ENCODE measurements around the gene SPATA20.

SPATA20 gene

DNA sequence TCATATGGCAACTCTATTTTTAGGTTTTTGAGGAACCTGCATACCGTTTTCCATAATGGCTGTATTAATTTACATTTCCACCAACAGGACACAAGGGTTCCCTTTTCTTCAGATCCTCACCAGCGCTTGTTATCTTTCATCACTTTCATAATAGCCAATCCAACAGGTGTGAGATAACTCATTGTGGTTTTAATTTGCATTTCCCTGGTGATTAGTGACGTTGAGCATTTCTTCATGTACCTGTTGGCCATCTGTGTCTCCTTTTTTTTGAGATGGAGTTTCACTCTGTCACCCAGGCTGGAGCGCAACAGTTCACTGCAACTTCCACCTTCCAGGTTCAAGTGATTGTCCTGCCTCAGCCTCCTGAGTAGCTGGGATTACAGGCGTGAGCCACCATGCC is 51.5 kb downstream of the SPATA20 start:
- DNase-seq (ENCODE audit: low read depth in 3 of 3) = no peak

DNA sequence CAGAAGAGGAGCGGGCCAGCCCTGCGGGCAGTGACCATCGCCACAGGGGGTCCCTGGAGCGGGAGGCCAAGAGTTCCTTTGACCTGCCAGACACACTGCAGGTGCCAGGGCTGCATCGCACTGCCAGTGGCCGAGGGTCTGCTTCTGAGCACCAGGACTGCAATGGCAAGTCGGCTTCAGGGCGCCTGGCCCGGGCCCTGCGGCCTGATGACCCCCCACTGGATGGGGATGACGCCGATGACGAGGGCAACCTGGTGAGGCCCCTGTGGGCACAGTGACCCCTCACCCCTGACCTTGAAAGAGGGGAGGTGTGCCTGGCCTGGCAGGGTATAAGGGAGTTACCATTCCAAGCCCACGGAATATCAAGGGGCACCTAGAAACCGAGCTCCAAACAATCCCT is 52.6 kb downstream of the SPATA20 start:
- DNase-seq (ENCODE audit: low read depth in 3 of 3) = no peak

DNA sequence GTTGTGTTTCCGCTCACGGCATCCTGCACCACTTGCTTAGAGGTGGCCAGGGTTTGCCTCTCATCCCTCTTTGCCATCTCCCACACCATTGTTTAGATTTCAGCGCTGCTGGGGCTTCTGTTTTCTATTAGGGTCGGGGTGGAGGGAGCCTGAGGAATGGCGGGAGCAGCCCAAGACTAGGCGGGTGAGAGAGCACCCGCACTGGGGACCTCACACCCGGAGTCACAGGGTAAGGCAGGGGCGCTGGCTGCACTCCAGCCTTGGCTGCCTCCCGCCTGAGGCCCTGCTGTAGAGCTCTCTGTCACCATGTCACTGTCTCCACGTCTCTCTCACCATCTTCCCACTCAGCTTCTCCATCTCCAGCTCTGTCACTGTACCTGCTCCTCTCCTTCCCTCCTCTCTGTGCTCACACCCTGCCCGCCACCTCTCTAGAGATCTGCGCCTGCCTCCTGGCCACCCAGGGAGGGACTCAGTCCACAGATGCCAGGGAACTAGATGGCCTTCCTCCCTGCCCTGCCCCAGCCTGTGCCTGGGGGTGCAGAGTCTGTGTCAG is 54.9 kb downstream of the SPATA20 start:
- DNase-seq (ENCODE audit: low read depth in 3 of 3) = no peak

DNA sequence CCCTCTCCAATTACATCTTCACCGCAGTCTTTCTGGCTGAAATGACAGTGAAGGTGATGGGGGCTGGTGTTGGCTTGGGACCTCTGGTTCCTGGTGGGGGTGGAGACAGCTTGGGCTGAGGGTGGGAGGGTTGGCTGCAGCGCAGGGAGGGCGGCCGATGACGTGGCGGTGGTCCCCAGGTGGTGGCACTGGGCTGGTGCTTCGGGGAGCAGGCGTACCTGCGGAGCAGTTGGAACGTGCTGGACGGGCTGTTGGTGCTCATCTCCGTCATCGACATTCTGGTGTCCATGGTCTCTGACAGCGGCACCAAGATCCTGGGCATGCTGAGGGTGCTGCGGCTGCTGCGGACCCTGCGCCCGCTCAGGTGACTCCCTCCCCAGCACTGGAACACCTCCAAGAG is 55.9 kb downstream of the SPATA20 start:
- no peak for DNase-seq (ENCODE audit: low read depth in 3 of 3)

DNA sequence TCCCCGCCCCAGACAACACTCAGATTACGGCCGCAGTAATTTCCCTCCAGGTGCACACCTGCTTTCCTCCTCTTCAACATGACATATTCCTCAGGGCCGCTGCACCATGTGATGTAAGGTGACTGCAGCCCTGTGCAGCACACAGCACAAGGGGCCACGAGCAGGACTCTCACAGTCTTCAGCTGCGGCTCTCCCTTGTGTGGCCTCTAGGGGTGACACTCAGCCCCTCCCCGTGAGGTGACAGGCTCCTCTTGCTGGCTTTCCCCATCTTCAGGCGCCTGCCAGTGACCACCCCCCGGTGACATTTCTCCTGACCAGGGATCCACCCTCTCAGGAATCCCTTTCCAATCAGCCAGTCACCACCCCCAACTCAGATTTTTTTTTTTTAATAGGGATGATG is 56.4 kb downstream of the SPATA20 start:
- DNase-seq (ENCODE audit: low read depth in 3 of 3) = no peak

DNA sequence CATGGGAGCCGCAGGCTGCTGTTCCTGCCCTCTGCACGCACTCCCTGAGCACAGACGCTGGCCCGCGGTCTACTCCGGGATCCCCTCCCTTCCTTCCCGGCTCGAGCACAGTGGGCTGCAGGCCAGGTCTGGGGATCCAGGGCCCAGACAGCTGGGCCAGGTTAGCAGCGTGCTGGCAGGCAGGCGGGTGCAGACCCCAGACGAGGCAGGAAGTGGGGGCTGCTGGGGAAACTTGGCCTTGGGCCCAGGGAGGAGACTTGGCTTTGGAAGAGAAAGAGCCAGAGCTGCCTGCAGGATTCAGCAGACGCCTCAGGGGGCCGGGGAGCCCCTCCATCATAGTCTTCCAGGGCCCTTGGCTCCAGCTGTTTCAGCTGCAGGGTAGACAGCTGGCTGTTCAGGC is 57.5 kb downstream of the SPATA20 start:
- no peak for DNase-seq (ENCODE audit: low read depth in 3 of 3)

DNA sequence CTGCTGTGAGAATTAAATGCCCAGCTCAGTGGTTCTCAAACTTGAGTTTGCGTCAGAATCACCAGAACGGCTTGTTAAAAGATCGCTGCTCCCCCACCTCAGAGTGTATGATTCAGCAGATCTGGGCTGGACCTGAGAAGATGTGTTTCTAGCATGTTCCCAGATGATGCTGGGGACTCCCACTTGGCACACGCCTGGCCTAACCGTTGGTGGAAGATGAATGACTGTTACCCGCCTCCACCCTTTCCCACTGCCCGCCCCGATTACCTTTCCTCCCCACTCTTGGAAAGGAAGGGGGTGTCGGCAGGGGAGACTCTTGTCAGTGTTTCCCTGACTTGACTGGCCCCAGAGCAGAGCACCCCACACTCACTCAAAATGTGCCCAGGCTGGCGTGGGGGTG is 58.5 kb downstream of the SPATA20 start:
- no peak for DNase-seq (ENCODE audit: low read depth in 3 of 3)

Data from stimulated activated CD4-positive, alpha-beta T cell treated with anti-CD3 and anti-CD28 coated beads, TNF-alpha, amount 100 ng/mL, for 4 hours (primary cell).